Measurements from ENCODE around the gene SUSD1. TPM values are rescaled to one million over a fixed set of nuclear protein-coding genes. Genes with fewer than 3 reads are reported as not detected.
A peak's percentile ranks its signal among the peaks of the same experiment; 100 is the strongest.

The SUSD1 gene
- total and polyA plus RNA-seq, 2 of the 13 experiments (the other 11 are each of a cell fraction or from before 2014, with no cell fraction given) = 25.9 to 32.3 TPM

DNA sequence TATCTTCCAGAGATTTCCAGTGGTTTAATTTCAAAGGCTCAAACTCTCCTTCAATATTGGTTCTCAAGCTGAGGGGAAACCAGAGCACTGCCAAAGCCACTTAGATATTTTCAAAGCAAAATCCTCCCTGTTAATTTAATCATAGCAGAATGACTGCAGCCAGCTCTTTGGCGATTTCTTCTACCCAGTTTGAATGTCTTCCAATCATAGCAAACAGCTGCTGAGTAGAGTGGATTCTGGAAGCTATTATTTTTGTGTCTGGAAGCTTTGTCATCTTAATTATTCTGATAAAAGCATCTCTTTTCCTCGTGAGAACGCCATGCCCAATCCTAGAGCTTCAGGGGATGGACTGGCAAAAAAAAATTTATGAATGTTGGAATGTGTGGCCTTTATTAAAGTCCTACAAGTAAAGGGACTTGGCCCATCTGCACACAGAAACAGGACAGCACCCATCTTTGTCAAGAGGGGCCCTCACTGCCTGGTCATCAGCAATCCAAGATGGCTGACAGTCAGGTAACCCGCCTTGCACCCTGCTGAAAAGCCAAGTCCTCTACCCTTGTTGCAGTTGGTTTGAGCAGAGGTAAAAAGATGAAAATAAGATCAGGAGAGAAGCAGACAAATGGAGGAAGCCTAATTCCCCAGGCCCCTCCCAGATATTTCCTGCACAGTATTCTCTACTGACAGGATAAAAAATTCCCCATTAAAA is 125.1 kb downstream of the SUSD1 start:
- H3K27ac ChIP-seq (ENCODE audit: extremely low read length, insufficient read depth, low read length) = peak overlapping the region; percentile 60
- ChIA-PET CTCF (ENCODE audit: low intra/inter-chr PET ratio, low total read pairs) (no interaction called here), POLR2A (interaction anchor here (1.6 kb wide), 1 partner anchor 683 kb away, joined by 3 read pairs; no protein-coding TSS in a partner anchor)
- BruUV-seq (replicated peaks) = no TSS peak
- in situ Hi-C loops (cut with HindIII; ENCODE audit: extremely low pct_ligation_motif_present, low pct_unique_long_range_greater_than_20kb) = no loop called here
- H3K4me2 ChIP-seq (ENCODE audit: low read depth, low read length) = peak overlapping the region; percentile 53
- H3K79me2 ChIP-seq (ENCODE audit: insufficient read depth, low read length) = no peaks in the 10 kb centered on the region
- peaks cover 24% of the 10 kb centered on the region for H3K4me1 ChIP-seq (ENCODE audit: insufficient read depth, low read length)
- H3K36me3 ChIP-seq (replicated peaks in 1 of 2; ENCODE audit: control insufficient read depth in 1 of 2, insufficient read depth in 2 of 2, low read length in 2 of 2) = peaks cover 0 to 2% of the 10 kb centered on the region in 2 experiments; a peak in 2 of 5 replicates
- intact Hi-C loops (cut with micrococcal nuclease; ENCODE audit: unreplicated experiment) = no loop called here
- no peak overlapping the region for H2AFZ ChIP-seq (ENCODE audit: low read length)
- H3K9me3 ChIP-seq (ENCODE audit: low read length) = no peaks in the 10 kb centered on the region
- no peaks in the 10 kb centered on the region for H4K20me1 ChIP-seq (ENCODE audit: insufficient read depth, low read length)
- no peak overlapping the region for H3K9ac ChIP-seq (ENCODE audit: insufficient read depth, low read depth, low read length)
- DNase-seq (ENCODE audit: low spot score) (no peak), ATAC-seq (no peak), FAIRE-seq (no peak)
- no peaks in the 10 kb centered on the region for H3K27me3 ChIP-seq (ENCODE audit: control insufficient read depth in 1 of 2, insufficient read depth in 2 of 2, low read length in 2 of 2)
- H3K4me3 ChIP-seq (replicated peaks in 1 of 3; ENCODE audit: insufficient read depth in 1 of 3, low read depth in 2 of 3, low read length in 3 of 3) = no peak overlapping the region
- 98% methylated on average over 4 of the region's 4 CpGs for WGBS (ENCODE audit: low lambda C conversion rate)
- TF ChIP-seq ZNF234 (CRISPR knock-in tag; conservative IDR thresholded peaks at IDR 0.05) = no peak
- no peak for TF ChIP-seq ZBTB7A (CRISPR knock-in tag; IDR thresholded peaks at IDR 0.05)
- TF ChIP-seq GATA4 (IDR thresholded peaks at IDR 0.05; ENCODE audit: borderline replicate concordance, low read depth) = no peak
- TF ChIP-seq, protein P1, sequence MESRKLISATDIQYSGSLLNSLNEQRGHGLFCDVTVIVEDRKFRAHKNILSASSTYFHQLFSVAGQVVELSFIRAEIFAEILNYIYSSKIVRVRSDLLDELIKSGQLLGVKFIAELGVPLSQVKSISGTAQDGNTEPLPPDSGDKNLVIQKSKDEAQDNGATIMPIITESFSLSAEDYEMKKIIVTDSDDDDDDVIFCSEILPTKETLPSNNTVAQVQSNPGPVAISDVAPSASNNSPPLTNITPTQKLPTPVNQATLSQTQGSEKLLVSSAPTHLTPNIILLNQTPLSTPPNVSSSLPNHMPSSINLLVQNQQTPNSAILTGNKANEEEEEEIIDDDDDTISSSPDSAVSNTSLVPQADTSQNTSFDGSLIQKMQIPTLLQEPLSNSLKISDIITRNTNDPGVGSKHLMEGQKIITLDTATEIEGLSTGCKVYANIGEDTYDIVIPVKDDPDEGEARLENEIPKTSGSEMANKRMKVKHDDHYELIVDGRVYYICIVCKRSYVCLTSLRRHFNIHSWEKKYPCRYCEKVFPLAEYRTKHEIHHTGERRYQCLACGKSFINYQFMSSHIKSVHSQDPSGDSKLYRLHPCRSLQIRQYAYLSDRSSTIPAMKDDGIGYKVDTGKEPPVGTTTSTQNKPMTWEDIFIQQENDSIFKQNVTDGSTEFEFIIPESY (CRISPR knock-in tag; IDR thresholded peaks at IDR 0.05) = no peak
- no peak for TF ChIP-seq ZBTB42 (CRISPR knock-in tag; IDR thresholded peaks at IDR 0.05)
- TF ChIP-seq, protein P2, sequence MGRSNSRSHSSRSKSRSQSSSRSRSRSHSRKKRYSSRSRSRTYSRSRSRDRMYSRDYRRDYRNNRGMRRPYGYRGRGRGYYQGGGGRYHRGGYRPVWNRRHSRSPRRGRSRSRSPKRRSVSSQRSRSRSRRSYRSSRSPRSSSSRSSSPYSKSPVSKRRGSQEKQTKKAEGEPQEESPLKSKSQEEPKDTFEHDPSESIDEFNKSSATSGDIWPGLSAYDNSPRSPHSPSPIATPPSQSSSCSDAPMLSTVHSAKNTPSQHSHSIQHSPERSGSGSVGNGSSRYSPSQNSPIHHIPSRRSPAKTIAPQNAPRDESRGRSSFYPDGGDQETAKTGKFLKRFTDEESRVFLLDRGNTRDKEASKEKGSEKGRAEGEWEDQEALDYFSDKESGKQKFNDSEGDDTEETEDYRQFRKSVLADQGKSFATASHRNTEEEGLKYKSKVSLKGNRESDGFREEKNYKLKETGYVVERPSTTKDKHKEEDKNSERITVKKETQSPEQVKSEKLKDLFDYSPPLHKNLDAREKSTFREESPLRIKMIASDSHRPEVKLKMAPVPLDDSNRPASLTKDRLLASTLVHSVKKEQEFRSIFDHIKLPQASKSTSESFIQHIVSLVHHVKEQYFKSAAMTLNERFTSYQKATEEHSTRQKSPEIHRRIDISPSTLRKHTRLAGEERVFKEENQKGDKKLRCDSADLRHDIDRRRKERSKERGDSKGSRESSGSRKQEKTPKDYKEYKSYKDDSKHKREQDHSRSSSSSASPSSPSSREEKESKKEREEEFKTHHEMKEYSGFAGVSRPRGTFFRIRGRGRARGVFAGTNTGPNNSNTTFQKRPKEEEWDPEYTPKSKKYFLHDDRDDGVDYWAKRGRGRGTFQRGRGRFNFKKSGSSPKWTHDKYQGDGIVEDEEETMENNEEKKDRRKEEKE (IDR thresholded peaks at IDR 0.05) = no peak
- TF ChIP-seq ZNF143 (CRISPR knock-in tag; IDR thresholded peaks at IDR 0.05) = no peak
- no peak for TF ChIP-seq DPF2 (CRISPR knock-in tag; IDR thresholded peaks at IDR 0.05; ENCODE audit: borderline replicate concordance, low read depth)
- TF ChIP-seq, protein P3, sequence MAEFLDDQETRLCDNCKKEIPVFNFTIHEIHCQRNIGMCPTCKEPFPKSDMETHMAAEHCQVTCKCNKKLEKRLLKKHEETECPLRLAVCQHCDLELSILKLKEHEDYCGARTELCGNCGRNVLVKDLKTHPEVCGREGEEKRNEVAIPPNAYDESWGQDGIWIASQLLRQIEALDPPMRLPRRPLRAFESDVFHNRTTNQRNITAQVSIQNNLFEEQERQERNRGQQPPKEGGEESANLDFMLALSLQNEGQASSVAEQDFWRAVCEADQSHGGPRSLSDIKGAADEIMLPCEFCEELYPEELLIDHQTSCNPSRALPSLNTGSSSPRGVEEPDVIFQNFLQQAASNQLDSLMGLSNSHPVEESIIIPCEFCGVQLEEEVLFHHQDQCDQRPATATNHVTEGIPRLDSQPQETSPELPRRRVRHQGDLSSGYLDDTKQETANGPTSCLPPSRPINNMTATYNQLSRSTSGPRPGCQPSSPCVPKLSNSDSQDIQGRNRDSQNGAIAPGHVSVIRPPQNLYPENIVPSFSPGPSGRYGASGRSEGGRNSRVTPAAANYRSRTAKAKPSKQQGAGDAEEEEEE (CRISPR knock-in tag; IDR thresholded peaks at IDR 0.05; ENCODE audit: borderline replicate concordance) = no peak
- no peak for TF ChIP-seq ZNF207 (IDR thresholded peaks at IDR 0.05; ENCODE audit: borderline replicate concordance)
- TF ChIP-seq POLR2AphosphoS5 (IDR thresholded peaks at IDR 0.05; ENCODE audit: low read depth, low read length) = no peak
- TF ChIP-seq NR2C2 (CRISPR knock-in tag; IDR thresholded peaks at IDR 0.05; ENCODE audit: borderline replicate concordance) = no peak
- TF ChIP-seq SP140L (CRISPR knock-in tag; IDR thresholded peaks at IDR 0.05; ENCODE audit: borderline replicate concordance) = no peak
- TF ChIP-seq, protein P4, sequence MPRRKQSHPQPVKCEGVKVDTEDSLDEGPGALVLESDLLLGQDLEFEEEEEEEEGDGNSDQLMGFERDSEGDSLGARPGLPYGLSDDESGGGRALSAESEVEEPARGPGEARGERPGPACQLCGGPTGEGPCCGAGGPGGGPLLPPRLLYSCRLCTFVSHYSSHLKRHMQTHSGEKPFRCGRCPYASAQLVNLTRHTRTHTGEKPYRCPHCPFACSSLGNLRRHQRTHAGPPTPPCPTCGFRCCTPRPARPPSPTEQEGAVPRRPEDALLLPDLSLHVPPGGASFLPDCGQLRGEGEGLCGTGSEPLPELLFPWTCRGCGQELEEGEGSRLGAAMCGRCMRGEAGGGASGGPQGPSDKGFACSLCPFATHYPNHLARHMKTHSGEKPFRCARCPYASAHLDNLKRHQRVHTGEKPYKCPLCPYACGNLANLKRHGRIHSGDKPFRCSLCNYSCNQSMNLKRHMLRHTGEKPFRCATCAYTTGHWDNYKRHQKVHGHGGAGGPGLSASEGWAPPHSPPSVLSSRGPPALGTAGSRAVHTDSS (CRISPR knock-in tag; conservative IDR thresholded peaks at IDR 0.05) = no peak
- TF ChIP-seq ZNF550 (CRISPR knock-in tag; IDR thresholded peaks at IDR 0.05; ENCODE audit: borderline replicate concordance) = no peak
- TF ChIP-seq ZFYVE20 (CRISPR knock-in tag; IDR thresholded peaks at IDR 0.05; ENCODE audit: borderline replicate concordance, low read depth) = no peak

Data from HepG2 (cell line).